HTERT RPE-1 (cell line): ENCODE measurements around the gene GYG2.
"Not testable (repeated sequence)": the region's sequence is repeated elsewhere in the genome, so short reads cannot be mapped to it uniquely, and the experiment has no call there.

Source experiments
- in situ Hi-C: fragments of 300-500 bp; cut with MboI; formaldehyde crosslinking; loops from 4 replicates; pipeline ENCODE4 v1.14.3; 2020; ENCODE audit warnings: low sequenced_read_pairs

The GYG2 gene

GRCh38 chrX:2898846-2899512, 70.2 kb downstream of the GYG2 start:
- in situ Hi-C loops, result no loop called here

GRCh38 chrX:2901367-2902036, 72.8 kb downstream of the GYG2 start:
- in situ Hi-C loops, result no loop called here

- in situ Hi-C loops, result no loop called here
Measured at GRCh38 chrX:2902841-2903240, 74.1 kb downstream of the GYG2 start.

- in situ Hi-C loops, result no loop called here
Measured at GRCh38 chrX:2903366-2903765, 74.6 kb downstream of the GYG2 start.

- in situ Hi-C loops, result no loop called here
Measured at GRCh38 chrX:2907295-2907694, 78.6 kb downstream of the GYG2 start.

- in situ Hi-C loops, result no loop called here
Measured at GRCh38 chrX:2908125-2908685, 79.5 kb downstream of the GYG2 start.

DNA sequence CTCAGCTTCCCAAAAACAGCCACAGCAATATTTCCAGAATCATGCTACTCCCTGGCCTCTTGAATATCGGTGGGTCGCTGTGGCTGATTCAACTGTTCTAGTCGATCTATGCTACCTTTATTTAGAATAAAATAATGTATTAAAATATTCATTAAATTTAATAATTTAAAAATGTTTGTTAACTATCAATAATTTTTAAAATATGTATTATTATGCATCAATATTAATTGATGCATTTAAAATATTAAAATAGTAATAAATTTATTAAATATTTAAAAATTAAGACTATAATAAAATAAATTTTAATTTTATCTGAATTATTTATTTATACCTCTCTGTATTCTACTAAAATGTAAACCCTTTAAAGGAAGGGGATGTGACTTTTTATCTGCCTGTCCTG, 81.4 kb downstream of the GYG2 start:
- in situ Hi-C loops, result no loop called here

GRCh38 chrX:2913118-2913517, 84.4 kb downstream of the GYG2 start:
- in situ Hi-C loops, result no loop called here

- in situ Hi-C loops, result no loop called here
Measured at GRCh38 chrX:2917767-2918166, 89.0 kb downstream of the GYG2 start.

GRCh38 chrX:2921193-2921592, 92.5 kb downstream of the GYG2 start:
- in situ Hi-C loops, result no loop called here

DNA sequence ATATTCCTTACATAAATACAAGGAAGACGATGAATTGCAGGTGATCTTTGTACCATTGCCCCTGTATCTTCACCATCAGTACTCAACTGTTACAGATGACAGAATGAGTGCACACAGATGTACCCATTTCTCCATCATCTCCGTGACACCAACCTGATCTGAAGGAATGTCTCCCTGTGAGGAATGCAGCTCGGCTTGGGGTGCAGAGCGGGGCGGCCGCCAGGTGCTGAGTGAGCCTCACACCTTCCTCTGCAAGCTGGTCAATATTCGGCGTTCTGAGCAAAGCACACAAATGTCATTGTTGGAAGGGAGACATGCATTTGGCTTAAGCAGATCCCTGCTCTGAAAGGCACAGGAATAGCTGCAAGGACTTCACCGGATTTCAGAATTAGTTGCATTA, 93.0 kb downstream of the GYG2 start:
- in situ Hi-C loops, result no loop called here

- in situ Hi-C loops, result no loop called here
Measured at GRCh38 chrX:2924151-2924550, 95.4 kb downstream of the GYG2 start.

DNA sequence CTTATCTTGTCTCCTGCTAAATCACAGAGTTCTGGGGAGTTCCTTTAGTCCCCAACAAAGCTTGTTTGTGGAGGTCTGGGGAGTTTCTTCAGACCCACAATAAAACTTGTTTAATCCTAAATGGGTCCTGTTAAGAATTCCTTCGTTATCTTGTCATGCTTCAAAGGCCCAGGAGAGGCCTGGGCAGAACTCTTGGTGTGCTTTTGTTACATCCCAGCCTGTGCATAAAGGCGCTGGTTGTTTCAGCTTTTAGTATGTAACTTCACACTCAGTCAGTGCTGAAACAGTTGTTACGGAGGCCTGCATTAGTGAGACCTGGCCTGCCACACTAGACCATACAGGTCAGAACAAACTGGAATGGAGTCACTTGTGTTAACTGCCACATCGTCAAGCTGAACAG, 97.5 kb downstream of the GYG2 start:
- in situ Hi-C loops, result not testable (repeated sequence)

GRCh38 chrX:2926664-2927275, 98.0 kb downstream of the GYG2 start:
- in situ Hi-C loops, result no loop called here

- in situ Hi-C loops, result no loop called here
Measured at GRCh38 chrX:2928191-2928582, 99.5 kb downstream of the GYG2 start.

DNA sequence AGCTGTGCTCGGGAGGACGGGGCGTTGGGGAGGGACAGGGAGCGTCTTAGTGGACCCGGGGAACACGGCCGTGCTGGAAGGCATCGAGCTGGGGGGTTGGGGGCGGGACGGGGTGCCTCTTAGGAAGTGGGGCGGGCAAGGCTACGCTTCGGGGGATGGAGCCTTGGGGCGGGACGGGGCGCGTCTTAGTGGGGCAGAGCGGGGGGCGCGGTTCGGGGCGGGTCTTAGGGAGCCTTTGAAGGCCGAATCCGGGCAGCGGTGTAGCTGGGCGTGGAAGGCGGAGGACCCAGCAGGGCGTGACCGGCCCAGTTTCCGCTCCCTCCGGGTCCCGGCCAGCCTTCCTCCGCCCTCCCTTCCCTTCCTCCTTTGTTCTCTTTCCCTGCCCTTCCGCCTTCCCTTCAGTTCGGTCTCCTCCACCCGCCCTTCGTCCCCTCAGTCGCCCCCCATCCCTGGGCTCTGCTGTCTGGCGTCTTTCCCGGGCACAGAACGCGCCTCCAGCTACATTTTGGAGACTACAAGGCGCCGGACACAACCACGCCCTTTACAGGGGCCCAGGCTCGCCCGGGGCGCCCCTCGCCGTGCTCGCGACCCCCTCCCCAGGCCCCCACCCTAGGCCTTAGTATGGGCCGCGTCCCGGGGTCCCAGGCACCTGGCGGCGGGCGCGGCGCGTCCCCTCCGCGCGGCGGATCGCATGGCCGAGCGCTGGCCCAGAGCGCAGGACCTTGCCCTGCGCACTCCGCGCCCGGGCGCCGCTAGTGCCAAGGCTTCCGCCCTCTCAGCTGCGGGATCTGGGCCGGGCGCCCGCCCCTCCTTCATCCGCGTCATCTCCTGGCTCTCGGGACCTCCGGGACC, 100.1 kb downstream of the GYG2 start, which contains the start of gene ARSD:
TSS of gene ARSD (minus strand) at position 757 of the 852 bp plus-strand sequence. CDS start at position 693, 64 bp downstream.
- in situ Hi-C loops, result no loop called here

DNA sequence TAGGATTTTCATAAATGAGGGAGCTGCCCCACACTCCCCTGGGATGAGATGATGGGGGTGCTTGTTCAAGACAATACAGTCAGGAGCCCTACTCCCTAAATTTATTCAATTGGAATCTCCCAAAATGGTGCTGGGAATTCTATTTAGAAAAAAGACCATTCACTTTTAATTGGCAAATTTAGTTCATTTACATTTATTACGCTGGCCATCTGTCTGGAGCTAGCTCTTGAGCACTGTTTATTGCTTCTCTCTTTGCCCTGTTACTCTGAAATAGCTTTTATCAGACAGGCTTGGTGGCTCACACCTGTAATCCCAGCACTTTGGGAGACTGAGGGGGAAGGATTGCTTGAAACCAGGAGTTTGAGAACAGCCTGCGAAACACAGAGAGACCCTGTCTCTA, 102.4 kb downstream of the GYG2 start:
- in situ Hi-C loops, result no loop called here

DNA sequence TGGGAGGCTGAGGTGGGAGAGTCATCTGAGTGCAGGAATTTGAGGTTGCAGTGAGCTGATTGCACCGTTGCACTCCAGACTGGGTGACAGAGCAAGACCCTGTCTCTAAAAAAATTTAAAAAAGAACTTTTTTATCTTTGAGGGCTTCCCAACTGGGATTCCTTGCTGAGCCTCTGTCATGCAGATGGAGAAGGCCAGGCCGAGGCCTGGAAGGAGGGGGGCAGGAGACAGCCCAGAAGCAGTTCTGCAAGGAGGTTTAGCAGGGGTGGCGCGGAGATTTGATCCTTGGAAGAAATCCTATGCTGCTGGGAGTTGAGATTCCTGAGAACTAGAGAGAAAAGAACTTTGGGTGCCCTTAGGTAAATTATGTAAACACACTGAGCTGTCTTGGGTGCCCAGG, 102.9 kb downstream of the GYG2 start:
- in situ Hi-C loops, result no loop called here
